Measurements from ENCODE around the gene TDRD10.

DNA sequence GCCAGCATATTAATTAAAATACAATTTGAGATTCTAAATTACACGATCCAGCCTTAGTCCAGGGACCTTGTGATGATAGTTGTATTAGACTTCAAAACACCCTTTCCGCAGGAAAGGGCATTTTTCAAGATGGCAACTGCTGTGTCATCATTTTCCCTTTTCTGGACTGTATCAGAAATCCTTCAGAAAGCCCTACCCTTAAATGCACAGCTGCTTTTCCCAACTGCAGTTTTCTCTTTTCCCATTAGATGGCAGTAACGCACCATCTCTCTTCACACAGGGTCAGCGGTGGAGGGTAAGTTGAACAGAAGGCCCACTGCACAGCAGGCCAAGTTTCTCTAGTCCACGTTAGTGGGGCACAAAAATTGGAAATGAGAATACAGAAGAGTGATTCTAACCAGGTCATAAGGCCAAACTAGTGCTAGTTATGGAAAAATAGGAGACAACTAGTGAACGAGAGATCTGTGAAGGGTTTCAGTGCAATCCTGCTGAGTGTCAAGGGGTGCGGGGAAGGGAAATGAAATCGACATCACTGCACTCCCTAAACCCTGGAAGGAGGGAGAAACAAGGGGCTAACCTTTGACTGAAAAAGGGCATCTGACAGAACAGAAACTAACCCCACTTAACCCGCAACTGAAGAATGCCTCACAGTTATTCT lies 22.1 kb upstream of the TDRD10 start:
- peak in 6 of 7 experiments; percentile 32 to 97 (median 92) for TF ChIP-seq CTCF (IDR thresholded peaks at IDR 0.05)
- TF ChIP-seq POLR2A (IDR thresholded peaks at IDR 0.05): no peak
- no peak for TF ChIP-seq EP300 (IDR thresholded peaks at IDR 0.05)
- TF ChIP-seq POLR2AphosphoS5 (IDR thresholded peaks at IDR 0.05): peak in 2 of 3 donors; percentile 43 to 67
